ENCODE measurements around the gene PAPSS2.

PAPSS2 gene

DNA sequence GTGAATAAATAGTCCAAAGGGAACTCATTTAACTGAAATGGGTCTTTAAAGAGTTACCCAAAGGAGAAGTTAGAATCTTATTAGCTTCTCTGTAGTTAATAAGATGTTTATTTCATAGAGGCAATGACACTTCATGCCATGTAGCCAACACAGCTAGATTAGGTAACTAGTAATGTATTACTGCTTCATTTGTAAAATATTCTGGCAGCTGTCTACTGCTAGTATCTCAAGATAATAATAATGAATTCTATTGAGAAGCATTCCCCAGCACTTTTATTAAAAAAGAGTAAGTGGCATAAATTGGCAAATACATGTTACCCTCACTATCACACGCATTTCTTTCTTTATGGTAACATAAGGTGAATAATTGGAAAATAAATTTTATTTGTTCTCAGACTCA is 10.1 kb downstream of the PAPSS2 start:
- DNase-seq (ENCODE audit: low read depth in 2 of 2, low spot score in 1 of 2), result no peak

DNA sequence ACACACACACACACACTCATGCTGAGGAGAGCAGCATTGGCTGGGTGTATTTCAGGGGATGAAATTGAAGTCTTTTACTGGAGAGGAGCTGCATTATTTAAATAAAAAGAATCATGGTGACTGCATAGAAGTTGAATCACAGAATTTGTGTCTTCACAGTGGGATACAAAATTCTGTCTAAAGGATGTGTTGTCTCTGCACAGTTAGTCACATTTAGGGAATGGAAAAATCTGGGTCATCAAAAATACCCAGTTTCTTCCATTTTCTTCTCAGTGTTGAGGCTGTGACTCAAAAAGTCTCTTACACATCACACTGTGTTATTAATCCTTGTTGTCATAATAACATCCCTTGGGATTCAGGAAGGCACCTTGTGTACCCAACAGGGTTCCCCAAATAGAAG is 10.9 kb downstream of the PAPSS2 start:
- DNase-seq (ENCODE audit: low read depth in 2 of 2, low spot score in 1 of 2), result no peak

DNA sequence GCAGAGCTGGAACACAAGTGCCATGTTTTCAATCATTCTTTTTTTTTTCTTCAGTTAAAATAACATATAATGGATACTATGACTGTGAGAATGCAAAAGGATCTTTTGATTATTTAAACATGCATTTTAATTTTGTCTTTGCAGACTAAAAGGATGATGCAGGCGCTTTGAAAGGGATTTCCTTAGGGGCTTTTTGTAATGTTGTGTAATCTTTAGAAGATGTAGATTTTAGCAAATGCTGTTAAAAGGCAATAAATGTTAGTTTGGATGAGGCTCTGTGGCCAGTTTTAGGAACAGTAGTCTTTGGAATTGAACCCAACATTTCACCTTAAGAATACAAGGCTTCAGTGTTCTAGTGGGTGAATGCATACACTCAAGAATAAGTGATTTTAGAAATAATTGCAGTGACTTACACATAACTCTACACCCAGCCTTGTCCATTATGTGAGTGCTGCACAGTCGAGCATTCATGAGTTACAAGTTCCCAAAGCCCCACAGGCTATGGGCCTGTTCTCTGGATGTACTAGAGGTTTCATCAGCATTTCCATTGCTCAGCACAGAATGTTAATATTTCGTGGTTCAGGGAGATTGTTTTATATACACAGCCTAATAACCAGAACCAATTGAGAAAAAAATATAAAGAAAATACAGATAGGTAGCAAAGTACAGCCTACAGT is 11.6 kb downstream of the PAPSS2 start:
- DNase-seq (ENCODE audit: low read depth in 2 of 2, low spot score in 1 of 2), result no peak

DNA sequence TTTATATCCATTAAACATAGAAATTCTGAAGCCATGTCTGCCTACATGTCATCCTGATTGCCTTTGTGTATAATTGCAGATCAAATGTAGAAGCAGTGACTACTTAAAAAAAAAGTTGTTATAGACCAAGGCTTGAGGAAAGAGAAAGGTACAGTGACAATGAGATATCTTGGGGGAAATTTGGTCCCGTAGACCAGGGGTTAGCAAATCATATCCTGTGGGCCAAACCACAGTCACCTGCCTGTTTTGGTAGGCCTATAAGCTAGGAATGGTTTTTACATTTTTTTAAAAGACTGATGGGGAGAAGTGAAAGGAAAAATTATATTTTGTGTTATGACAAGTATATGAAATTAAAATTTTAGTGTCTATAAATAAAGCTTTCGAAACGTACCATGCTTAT is 12.9 kb downstream of the PAPSS2 start:
- no peak for DNase-seq (ENCODE audit: low read depth in 2 of 2, low spot score in 1 of 2)

DNA sequence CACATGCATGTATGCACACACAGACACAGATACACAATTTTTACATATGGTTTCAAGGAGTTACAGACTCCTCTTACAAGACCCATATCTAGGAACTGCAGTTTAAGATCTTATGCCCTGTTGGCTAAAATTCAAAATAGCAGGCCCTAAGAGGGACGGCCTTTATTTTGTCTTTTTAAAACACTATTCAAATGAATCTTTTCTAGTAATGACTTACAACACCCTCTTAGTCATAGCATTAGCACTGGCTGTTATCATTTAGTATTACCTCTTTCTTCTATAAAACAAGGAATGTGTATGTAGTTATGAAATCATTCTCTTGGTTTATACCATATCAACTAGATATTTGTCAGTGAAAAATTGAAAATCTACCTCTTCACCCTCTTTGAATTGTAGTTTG is 15.3 kb downstream of the PAPSS2 start:
- no peak for DNase-seq (ENCODE audit: low read depth in 2 of 2, low spot score in 1 of 2)

DNA sequence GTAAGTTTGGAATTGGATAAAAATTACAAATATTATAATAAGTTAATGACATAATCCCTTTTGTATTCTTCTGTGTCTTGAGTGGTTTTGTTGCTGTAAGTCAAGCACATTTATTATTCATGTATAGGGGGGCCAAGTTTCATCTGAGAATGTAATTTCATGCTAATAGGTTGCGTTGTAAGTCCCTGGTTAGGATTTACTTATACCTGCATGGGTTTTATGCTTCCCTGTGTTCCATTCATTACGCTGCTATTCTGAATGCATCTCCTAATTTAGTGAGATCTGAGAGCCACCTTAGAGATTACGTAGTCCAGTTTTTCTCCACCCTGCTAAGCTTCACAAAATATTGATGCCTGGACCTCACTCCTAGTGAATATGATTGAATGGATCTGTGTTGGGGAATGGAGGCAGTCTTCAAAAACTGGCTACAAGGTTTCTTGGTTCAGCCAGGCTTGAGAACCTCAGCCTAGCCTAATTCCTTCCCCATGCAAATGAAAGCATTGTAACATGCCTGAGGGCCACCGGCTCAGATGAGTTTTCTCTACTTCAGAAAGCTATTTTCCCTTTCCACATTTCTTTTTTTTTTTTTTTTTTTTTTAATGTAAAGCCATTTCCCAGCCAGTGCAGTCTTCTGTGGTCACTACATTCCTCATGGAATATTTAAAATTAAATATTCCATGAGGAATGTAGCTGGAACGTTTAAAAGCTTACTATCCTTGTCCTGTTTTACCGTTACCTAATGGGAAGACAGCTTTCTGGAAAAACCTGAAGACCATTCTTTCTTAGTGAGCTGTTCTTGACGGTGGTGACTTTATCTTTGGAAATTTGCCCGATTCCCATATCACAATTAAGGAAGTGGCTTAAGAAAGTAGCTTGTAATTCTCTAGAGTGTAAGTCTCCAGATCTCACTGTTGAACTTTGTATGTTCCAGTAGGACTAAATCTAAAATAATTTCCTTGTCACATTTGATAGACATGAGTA is 16.0 kb downstream of the PAPSS2 start:
- DNase-seq (ENCODE audit: low read depth in 2 of 2, low spot score in 1 of 2), result no peak

DNA sequence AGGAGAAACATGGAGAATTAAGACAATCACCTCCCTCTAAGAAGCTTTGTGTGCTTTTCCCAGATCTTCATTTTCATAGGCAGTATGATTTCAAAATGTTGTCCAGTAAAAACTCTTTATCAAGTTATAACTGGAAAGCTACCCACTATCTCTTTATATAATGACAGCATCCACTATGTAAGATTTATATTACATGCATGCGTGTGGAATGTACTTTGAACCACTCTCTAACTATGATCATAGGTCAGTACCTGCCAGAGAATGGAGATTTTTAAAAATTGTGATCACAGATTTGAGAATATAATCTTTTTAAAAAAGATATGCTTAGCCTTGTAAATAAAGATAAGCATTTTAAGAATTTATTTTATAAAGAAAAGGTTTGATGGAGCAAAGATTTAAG is 17.9 kb downstream of the PAPSS2 start:
- DNase-seq (ENCODE audit: low read depth in 2 of 2, low spot score in 1 of 2), result no peak

DNA sequence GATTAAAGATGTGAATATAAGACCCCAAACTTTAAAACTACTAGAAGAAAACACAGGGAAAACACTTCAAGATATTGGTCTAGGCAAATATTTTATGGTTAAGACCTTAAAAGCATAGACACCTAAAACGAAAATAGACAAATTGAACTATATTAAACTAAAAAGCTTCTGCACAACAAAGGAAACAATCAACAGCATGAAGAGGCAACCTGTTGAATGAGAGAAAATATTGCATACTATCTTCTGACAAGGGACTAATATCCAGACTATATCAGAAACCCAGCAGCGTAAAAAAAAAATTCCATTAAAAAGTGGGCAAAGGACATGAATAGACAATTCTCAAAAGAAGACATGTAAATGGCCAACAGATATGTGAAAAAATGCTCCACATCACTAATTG is 18.6 kb downstream of the PAPSS2 start:
- no peak for DNase-seq (ENCODE audit: low read depth in 2 of 2, low spot score in 1 of 2)

DNA sequence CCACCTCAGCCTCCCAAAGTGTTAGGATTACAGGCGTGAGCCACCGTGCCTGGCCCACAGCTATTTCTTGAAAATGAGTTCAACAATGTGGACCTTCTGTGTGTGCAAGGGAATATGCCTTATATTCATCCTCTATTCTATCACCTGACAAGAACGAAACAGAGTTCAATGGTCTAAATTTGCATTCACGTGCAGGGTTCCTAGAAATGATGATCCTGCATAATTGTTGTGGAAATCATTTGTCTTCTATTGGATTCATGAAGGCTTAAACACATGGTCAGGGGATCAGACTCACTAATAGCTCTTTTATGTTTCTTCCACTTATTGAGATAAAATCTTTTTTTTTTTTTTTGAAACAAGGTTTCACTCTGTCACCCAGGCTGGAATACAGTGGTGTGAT is 23.7 kb downstream of the PAPSS2 start:
- DNase-seq (ENCODE audit: low read depth in 2 of 2, low spot score in 1 of 2), result no peak

DNA sequence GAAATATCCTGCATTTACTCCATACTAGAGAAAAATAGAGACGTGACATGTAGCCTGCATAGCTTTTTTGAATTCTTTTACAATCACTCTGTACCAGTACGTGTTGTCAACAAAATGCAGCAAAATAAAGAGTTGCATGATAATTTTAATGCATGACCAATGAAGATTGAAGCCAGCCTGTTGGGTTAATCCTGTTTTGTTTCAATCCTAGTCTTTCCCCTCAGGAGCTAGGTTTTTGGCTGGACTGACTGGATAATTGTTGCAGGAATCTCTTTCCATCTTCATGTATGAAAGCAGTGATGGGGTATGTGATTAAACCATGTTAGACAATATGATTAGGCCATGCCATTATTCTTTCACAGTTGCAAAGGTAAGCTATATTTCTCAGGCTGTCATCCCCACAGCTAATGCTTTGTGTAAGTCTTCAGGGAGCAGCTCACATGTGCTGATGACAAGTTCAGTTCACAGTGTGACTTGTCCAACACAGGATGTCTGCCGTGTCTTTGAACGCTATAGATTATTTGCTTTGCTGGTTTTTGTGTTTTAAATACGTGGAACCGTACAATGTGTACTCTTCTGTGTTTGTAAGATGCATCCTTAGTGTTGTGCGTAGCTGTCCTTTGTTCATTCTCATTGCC is 24.4 kb downstream of the PAPSS2 start:
- no peak for DNase-seq (ENCODE audit: low read depth in 2 of 2, low spot score in 1 of 2)

DNA sequence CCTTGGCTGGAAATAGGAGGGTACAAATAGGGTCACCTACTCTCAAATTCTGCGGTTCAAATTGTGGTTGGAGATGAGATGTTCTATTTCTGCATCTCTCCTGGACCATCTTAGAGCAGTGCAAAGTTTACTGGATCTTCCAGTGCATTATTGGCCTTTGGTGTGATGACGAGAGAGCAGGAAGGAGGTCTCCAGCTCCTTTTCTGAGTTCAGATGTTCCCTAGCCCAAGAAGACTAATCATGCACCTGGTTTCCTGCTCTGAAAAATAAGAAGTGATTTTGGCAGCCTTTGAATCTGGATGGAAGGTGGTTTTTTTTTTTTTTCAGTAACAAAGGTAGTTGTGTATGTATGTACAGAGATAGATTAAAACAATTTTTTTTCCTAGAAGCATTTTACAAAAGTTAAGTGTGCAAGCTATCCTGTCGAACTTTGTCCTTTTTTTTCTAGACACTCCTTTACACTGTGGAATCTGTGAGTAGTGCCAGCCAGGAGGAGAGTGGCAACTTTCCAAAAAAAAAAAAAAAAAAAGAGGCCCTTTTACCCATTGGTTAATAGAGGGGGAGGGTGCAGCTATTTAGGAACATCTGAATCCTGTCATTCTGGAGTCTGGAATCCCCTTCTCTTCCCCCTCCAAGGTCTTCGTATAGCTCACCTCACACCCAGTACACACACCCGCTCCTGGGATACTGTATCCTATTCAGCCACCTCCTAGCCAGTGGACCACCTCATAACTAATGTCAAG is 26.3 kb downstream of the PAPSS2 start:
- DNase-seq (ENCODE audit: low read depth in 2 of 2, low spot score in 1 of 2), result no peak

DNA sequence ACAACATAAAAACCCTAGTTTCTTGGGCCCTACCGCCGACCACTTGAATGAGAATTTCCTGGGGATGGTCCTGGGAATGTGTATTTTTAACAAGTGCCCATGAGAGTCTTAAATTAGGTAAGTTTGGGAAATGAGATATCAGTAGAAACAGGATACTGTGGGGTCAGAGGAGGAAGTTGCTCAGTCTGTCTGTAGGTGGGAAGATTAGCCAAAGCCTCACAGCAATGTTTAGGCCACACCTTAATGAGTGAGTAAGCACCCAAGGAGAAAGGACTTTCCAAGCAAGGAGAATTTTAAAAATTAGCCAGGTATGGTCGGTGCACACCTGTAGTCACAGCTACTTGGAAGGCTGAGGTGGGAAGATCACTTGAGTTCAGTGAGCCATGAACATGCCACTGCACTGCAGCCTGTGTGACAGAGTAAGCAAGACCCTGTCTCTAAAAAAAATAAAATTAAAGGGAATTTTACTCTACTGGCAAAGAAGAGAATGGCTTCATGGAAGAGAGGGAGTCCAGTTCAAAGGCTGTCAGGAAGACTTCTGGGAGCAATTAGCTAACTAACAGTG is 31.9 kb downstream of the PAPSS2 start:
- DNase-seq (ENCODE audit: low read depth in 2 of 2, low spot score in 1 of 2), result no peak

DNA sequence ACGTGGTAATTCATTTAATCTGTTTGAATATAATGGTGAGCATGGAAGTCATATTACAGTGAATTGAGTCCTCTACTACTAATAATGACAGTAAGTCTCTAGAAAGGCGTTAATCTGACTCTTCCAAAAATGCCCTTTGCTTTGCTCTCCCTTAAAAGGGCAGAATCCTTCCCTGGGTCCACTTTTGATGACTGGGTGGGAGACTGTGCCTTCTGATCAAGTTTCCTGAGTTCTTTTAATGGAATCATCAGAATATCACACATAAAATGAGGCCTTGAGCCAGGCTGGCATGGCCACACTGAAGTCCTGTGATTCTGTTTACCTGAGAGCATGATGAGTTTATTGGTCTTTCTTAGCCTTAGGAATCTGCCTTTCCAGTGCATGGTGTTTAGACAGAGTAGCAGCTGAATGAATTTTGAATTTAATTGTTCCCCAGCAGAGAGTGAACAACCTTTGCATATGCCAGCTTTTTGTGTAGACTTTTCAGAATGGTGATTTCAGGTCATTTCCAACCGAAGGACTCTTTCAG is 33.3 kb downstream of the PAPSS2 start:
- no peak for DNase-seq (ENCODE audit: low read depth in 2 of 2, low spot score in 1 of 2)

DNA sequence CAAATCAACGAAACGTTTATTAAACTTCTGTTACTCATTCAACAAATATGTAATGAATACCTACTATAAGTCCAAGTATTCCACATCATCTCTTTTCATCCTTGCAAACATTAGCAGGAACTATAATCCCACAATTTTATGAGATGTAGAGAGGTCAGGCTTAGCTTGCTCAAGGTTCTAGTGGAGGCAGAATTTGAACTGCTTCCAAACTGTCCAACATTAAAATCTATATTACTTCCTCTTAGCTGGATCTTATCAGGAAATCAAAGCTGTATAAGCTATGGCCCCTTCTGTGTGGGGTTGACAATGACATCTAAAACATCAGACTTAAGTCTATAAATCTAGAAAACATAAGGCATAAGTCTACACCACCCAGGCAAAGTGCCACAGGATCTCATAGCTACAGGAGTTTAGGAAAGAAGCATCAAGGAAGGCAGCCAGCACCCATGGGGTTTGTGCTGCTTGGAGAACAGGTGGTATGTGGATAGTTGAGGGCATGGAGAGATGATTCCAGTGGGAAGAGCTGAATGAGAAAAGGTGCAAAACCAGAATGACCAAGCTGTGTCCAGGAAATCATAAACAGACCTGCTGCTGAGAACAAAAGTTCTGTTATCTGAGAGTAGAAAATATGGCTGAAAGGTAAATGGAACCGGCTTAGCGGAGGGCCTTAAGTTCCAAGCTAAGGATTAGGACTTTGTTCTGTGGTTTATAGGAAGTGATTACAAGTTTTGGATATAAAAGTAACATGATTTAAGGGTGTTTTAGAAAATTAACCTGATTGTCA is 34.5 kb downstream of the PAPSS2 start:
- DNase-seq (ENCODE audit: low read depth in 2 of 2, low spot score in 1 of 2), result no peak

DNA sequence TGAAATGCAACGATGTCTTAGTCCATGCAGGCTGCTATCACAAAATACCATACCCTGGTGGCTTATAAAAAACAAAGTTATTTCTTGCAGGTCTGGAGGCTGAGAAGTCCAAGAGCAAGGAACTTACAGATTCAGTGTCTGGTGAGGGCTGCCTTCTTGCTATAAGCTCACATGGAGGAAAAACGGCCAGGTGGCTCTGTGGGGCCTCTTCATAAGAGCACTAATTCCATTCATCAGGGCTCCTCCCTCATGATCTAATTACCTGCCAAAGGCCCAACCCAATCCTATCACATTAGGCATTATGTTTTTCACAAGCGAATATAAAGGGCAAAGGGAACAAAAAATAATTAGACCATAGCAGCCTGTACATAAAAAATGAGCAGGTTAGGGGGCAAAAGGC is 35.4 kb downstream of the PAPSS2 start:
- no peak for DNase-seq (ENCODE audit: low read depth in 2 of 2, low spot score in 1 of 2)

DNA sequence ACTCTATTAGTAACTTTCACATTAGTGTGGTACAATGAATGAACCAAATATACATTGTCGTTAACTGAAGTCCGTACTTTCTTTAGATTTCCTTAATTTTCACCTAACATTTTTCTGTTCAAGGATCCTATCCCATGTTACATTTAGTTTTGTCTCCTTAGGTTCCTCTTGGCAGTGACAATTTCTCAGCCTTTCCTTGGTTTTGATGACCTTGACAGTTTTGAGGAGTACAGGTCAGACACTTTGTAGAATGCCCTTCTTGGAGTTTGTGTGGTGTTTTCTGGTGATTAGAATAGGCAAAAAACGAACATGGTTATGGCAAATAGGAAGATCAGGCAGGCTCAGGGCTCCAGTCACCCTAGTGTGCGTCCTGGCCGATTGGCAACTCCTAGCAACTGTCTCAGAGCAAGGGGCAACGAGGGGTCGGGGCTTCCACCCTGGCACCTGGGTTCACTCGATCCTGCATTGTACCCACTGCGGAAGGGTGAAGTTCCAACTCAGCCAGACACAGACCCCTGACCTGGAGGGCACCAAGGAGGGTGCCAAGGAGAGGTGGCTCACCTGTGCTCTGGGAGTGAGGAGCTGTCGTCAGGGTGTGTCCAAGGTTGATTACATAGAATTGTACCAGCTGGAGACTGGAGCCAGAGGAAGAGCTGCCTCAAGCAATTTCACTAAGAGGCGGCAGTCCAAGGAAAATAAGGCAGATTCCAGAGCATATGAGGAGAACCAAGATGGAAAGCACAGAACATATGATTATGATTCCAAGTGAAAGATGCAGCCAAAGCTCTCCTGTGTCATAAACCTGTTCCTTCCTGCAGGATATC is 37.5 kb downstream of the PAPSS2 start:
- DNase-seq (ENCODE audit: low read depth in 2 of 2, low spot score in 1 of 2), result no peak

DNA sequence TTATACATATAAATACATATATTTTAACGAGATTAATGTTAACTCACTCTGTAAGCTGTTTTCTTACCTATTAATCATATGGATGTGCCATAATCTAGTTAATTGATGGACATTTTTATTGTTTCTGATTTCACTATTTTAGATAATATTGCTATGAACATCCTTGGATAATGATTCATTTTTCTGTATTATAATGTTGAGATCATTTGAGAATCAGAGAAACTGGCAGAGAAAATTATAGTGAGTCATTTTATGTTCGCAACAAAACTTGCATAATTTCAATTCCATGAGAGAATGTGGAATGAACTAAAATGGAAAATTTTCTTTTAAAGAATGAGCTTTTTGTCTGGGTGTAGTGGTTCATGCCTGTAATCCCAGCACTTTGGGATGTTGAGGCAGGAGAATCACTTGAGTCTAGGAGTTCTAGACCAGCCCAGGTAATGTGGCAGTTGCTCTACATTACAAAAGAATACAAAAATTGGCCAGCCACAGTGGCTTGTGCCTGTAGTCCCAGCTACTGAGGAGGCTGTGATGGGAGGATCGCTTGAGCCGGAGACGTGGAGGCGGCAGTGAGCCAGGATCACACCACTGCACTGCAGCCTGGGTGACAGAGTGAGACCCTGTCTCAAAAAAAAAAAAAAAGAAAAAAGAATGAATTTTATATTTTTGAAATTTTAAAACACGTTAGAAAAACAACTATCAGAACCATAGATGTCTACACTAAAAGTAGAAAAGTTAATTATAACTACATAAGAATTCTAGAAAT is 40.5 kb downstream of the PAPSS2 start:
- DNase-seq (ENCODE audit: low read depth in 2 of 2, low spot score in 1 of 2), result no peak

DNA sequence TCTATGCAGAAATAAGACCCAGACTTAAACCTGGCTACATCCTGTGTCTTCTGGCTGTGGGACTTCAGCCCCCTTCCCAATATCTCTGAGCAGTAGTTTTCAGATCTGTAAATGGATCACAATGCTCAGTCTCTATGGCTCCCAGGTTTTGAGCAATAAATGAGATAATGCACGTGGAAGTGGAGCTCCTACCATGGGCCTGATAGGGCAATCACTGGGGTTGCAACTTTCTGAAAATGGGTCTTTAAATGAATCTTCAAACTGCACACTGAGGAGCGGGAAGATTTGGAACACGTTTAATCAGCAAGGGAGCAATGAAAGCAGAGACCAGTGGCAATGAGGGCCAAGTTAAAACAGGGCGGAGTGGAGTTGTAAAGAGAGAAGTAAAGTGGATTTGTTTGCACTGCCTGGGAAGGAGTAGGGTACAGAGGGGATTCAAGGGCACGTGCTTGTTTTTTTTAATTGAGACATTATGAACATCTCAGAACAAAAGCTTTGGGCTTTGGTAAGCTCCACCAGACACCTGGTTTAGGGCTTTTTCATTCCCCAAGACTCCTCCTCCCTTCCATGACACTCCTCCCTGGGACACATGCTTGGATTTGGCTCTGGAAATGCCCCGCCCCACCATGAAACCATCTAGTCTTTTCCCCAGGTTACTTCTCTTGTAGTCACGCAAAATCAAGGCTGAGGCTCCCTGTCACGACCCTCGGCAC is 42.7 kb downstream of the PAPSS2 start:
- DNase-seq (ENCODE audit: low read depth in 2 of 2, low spot score in 1 of 2), result no peak
